Measurements from ENCODE around the gene ADIPOQ.
"Not testable (repeated sequence)": the region's sequence is repeated elsewhere in the genome, so short reads cannot be mapped to it uniquely, and the experiment has no call there.

- not testable (repeated sequence) for TF ChIP-seq POLR2AphosphoS5, TCF7L2 (IDR thresholded peaks at IDR 0.05; ENCODE audit: low read depth, low read length)
These were observed 32.3 kb downstream of the ADIPOQ start for GRCh38 chr3:186874841-186875240.

Measured in Panc1 (cell line).